Activated CD4-positive, alpha-beta T cell treated with anti-CD3 and anti-CD28 coated beads for 36 hours (primary cell): ENCODE data around the gene CNTROB. TPM values are rescaled to one million over a fixed set of nuclear protein-coding genes. Genes with fewer than 3 reads are reported as not detected.
A peak's percentile ranks its signal among the peaks of the same experiment; 100 is the strongest.

Source experiments
- ATAC-seq: fragments of 200-7000 bp; cut with Tn5 transposase; one replicate; pipeline ENCODE4 v1.10.0; 2021; ENCODE audit warnings: mild to moderate bottlenecking, moderate library complexity
- CTCF ChIA-PET: fragments of 350-600 bp; sonication (Branson Sonifier 250); formaldehyde crosslinking; loops from one replicate; lab custom pipeline; 2021; ENCODE audit warnings: antibody characterized with exemption; lab: Charles Lee
- POLR2A ChIA-PET: fragments of 350-600 bp; sonication (Branson Sonifier 250); formaldehyde crosslinking; loops from one replicate; lab custom pipeline; 2021; ENCODE audit warnings: antibody characterized with exemption, inconsistent platforms; lab: Charles Lee
- DNase-seq: peaks from one replicate; pipeline ENCODE4 v3.0.0-alpha.2; 2020
- H3K27ac Mint-ChIP-seq: one replicate; pipeline ENCODE4 v1.8.0; 2021; ENCODE audit warnings: mixed read lengths
- H3K27me3 Mint-ChIP-seq: one replicate; pipeline ENCODE4 v1.8.0; 2021; ENCODE audit warnings: mixed read lengths
- H3K36me3 Mint-ChIP-seq: one replicate; pipeline ENCODE4 v1.8.0; 2021; ENCODE audit warnings: low read depth, mixed read lengths
- H3K4me1 Mint-ChIP-seq: one replicate; pipeline ENCODE4 v1.8.0; 2021; ENCODE audit warnings: mixed read lengths
- H3K4me3 Mint-ChIP-seq: one replicate; pipeline ENCODE4 v1.8.0; 2021; ENCODE audit warnings: mild to moderate bottlenecking, moderate library complexity, mixed read lengths
- H3K9me3 Mint-ChIP-seq: one replicate; pipeline ENCODE4 v1.8.0; 2021; ENCODE audit warnings: low read depth, mixed read lengths
- intact Hi-C, 2 experiments: fragments of 100-400 bp; cut with DNase I in 1 of 2; cut with micrococcal nuclease in 1 of 2; formaldehyde crosslinking; loops; one replicate each; pipeline versions ENCODE4 v1.14.2 to v1.15.1; 2022 to 2024; cut with DNase I, micrococcal nuclease
- total RNA-seq, 2 experiments: library from RNA; stranded (reverse); gene quantifications; one replicate each; pipeline ENCODE4 v1.2.3, GENCODE V29; 2021

The CNTROB gene
- total RNA-seq, 2 experiments from 2014 or later = 53.0 to 80.5 TPM

- H3K27ac Mint-ChIP-seq = no peak overlapping the region
- ATAC-seq (no peak), DNase-seq (no peak)
- H3K4me3 Mint-ChIP-seq = no peak overlapping the region
- H3K9me3 Mint-ChIP-seq = no peaks in the 10 kb centered on the region
- no peaks in the 10 kb centered on the region for H3K36me3 Mint-ChIP-seq
- H3K27me3 Mint-ChIP-seq = peaks cover 4% of the 10 kb centered on the region
- H3K4me1 Mint-ChIP-seq = no peaks in the 10 kb centered on the region
- CTCF ChIA-PET = interaction anchor here (0.6 to 1.4 kb wide), 3 partner anchors 21 to 159 kb away, joined by 3 to 5 read pairs (median 3); no protein-coding TSS in a partner anchor
- intact Hi-C loops = no loop called here
- POLR2A ChIA-PET = no interaction called here
These were observed 27.7 kb downstream of the CNTROB start for GRCh38 chr17:7959503-7960253.

- Mint-ChIP-seq H3K9me3 (no peaks in the 10 kb centered on the region), H3K27ac (no peak overlapping the region), H3K4me3 (no peak overlapping the region), H3K4me1 (no peaks in the 10 kb centered on the region), H3K27me3 (peaks cover 4% of the 10 kb centered on the region), H3K36me3 (no peaks in the 10 kb centered on the region)
- ChIA-PET POLR2A (no interaction called here), CTCF (interaction anchor here (0.7 to 1.8 kb wide), 3 partner anchors 10 to 229 kb away, joined by 3 to 5 read pairs (median 3); no protein-coding TSS in a partner anchor)
- intact Hi-C loops = no loop called here
- no peak for DNase-seq
- ATAC-seq = no peak
These were observed 29.4 kb downstream of the CNTROB start for GRCh38 chr17:7961421-7961820.

- Mint-ChIP-seq H3K36me3 (no peaks in the 10 kb centered on the region), H3K4me3 (no peak overlapping the region), H3K27me3 (peaks cover 2% of the 10 kb centered on the region), H3K27ac (no peak overlapping the region), H3K4me1 (no peaks in the 10 kb centered on the region), H3K9me3 (no peaks in the 10 kb centered on the region)
- intact Hi-C loops = no loop called here
- POLR2A ChIA-PET = no interaction called here
- CTCF ChIA-PET = no interaction called here
- DNase-seq = no peak
- no peak for ATAC-seq
These were observed 35.7 kb downstream of the CNTROB start for GRCh38 chr17:7967751-7968150.

- DNase-seq (no peak), ATAC-seq (no peak)
- Mint-ChIP-seq H3K27ac (no peak overlapping the region), H3K4me3 (no peak overlapping the region), H3K36me3 (no peaks in the 10 kb centered on the region), H3K9me3 (peaks cover 3% of the 10 kb centered on the region), H3K4me1 (no peaks in the 10 kb centered on the region), H3K27me3 (peaks cover 2% of the 10 kb centered on the region)
- POLR2A ChIA-PET = no interaction called here
- CTCF ChIA-PET = no interaction called here
- intact Hi-C loops = no loop called here
These were observed 37.4 kb downstream of the CNTROB start for GRCh38 chr17:7969433-7969832.

GRCh38 chr17:7971651-7972050 lies 39.6 kb downstream of the CNTROB start:
- Mint-ChIP-seq H3K27ac (no peak overlapping the region), H3K36me3 (no peaks in the 10 kb centered on the region), H3K9me3 (peaks cover 15% of the 10 kb centered on the region), H3K27me3 (peaks cover 5% of the 10 kb centered on the region), H3K4me3 (no peak overlapping the region), H3K4me1 (no peaks in the 10 kb centered on the region)
- ATAC-seq = no peak
- ChIA-PET CTCF (interaction anchor here (0.6 to 2.6 kb wide), 7 partner anchors 11 to 147 kb away, joined by 3 to 12 read pairs (median 3); no protein-coding TSS in a partner anchor), POLR2A (no interaction called here)
- intact Hi-C loops = no loop called here
- DNase-seq = no peak

GRCh38 chr17:7972131-7972785 lies 40.3 kb downstream of the CNTROB start:
- POLR2A ChIA-PET = interaction anchor here (0.6 to 0.7 kb wide), 2 partner anchors 24 to 237 kb away, joined by 3 to 4 read pairs; no protein-coding TSS in a partner anchor
- DNase-seq (no peak), ATAC-seq (no peak)
- no peak overlapping the region for H3K4me3 Mint-ChIP-seq
- intact Hi-C loops = no loop called here
- H3K4me1 Mint-ChIP-seq = no peaks in the 10 kb centered on the region
- no peaks in the 10 kb centered on the region for H3K36me3 Mint-ChIP-seq
- H3K27me3 Mint-ChIP-seq = peaks cover 5% of the 10 kb centered on the region
- H3K9me3 Mint-ChIP-seq = peaks cover 15% of the 10 kb centered on the region
- CTCF ChIA-PET = interaction anchor here (0.7 to 2.6 kb wide), 7 partner anchors 11 to 107 kb away, joined by 3 to 12 read pairs (median 3); no protein-coding TSS in a partner anchor
- no peak overlapping the region for H3K27ac Mint-ChIP-seq

GRCh38 chr17:7974638-7975131 lies 42.7 kb downstream of the CNTROB start:
- Mint-ChIP-seq H3K27ac (no peak overlapping the region), H3K36me3 (no peaks in the 10 kb centered on the region), H3K9me3 (peaks cover 15% of the 10 kb centered on the region), H3K4me1 (peaks cover 3% of the 10 kb centered on the region), H3K27me3 (peaks cover 8% of the 10 kb centered on the region), H3K4me3 (no peak overlapping the region)
- intact Hi-C loops = no loop called here
- POLR2A ChIA-PET = no interaction called here
- CTCF ChIA-PET = interaction anchor here (0.6 to 1.5 kb wide), 4 partner anchors 9 to 57 kb away, joined by 3 to 4 read pairs (median 3); no protein-coding TSS in a partner anchor
- ATAC-seq (no peak), DNase-seq (no peak)

- ChIA-PET CTCF (no interaction called here), POLR2A (no interaction called here)
- peaks cover 15% of the 10 kb centered on the region for H3K9me3 Mint-ChIP-seq
- H3K4me3 Mint-ChIP-seq = no peak overlapping the region
- H3K27ac Mint-ChIP-seq = no peak overlapping the region
- intact Hi-C loops = no loop called here
- H3K36me3 Mint-ChIP-seq = no peaks in the 10 kb centered on the region
- peaks cover 9% of the 10 kb centered on the region for H3K27me3 Mint-ChIP-seq
- ATAC-seq = no peak
- DNase-seq = no peak
- peaks cover 3% of the 10 kb centered on the region for H3K4me1 Mint-ChIP-seq
These were observed 45.0 kb downstream of the CNTROB start for GRCh38 chr17:7977039-7977438.

- POLR2A ChIA-PET = no interaction called here
- intact Hi-C loops = no loop called here
- Mint-ChIP-seq H3K4me3 (no peak overlapping the region), H3K27ac (no peak overlapping the region), H3K9me3 (peaks cover 15% of the 10 kb centered on the region), H3K27me3 (peaks cover 9% of the 10 kb centered on the region), H3K36me3 (no peaks in the 10 kb centered on the region), H3K4me1 (peaks cover 3% of the 10 kb centered on the region)
- ATAC-seq (no peak), DNase-seq (no peak)
- CTCF ChIA-PET = interaction anchor here (0.5 to 1.1 kb wide), 2 partner anchors 19 to 80 kb away, joined by 3 read pairs; no protein-coding TSS in a partner anchor
These were observed 45.8 kb downstream of the CNTROB start for GRCh38 chr17:7977805-7978204.

- intact Hi-C loops = no loop called here
- peaks cover 3% of the 10 kb centered on the region for H3K4me1 Mint-ChIP-seq
- ChIA-PET POLR2A (no interaction called here), CTCF (interaction anchor here (0.7 to 1.6 kb wide), 3 partner anchors 59 to 163 kb away, joined by 3 to 4 read pairs (median 3); no protein-coding TSS in a partner anchor)
- ATAC-seq = peak; percentile 60
- H3K27ac Mint-ChIP-seq = no peak overlapping the region
- no peaks in the 10 kb centered on the region for H3K9me3 Mint-ChIP-seq
- H3K36me3 Mint-ChIP-seq = no peaks in the 10 kb centered on the region
- peaks cover 9% of the 10 kb centered on the region for H3K27me3 Mint-ChIP-seq
- no peak for DNase-seq
- H3K4me3 Mint-ChIP-seq = no peak overlapping the region
These were observed 50.2 kb downstream of the CNTROB start for GRCh38 chr17:7982173-7982572.

GRCh38 chr17:7982666-7983065 lies 50.7 kb downstream of the CNTROB start:
- H3K4me1 Mint-ChIP-seq = peaks cover 3% of the 10 kb centered on the region
- ChIA-PET POLR2A (no interaction called here), CTCF (interaction anchor here (0.7 to 2.2 kb wide), 3 partner anchors 30 to 164 kb away, joined by 3 to 7 read pairs (median 4); no protein-coding TSS in a partner anchor)
- no peak overlapping the region for H3K4me3 Mint-ChIP-seq
- DNase-seq (no peak), ATAC-seq (no peak)
- no peaks in the 10 kb centered on the region for H3K9me3 Mint-ChIP-seq
- intact Hi-C loops = no loop called here
- no peak overlapping the region for H3K27ac Mint-ChIP-seq
- H3K27me3 Mint-ChIP-seq = peaks cover 13% of the 10 kb centered on the region
- no peaks in the 10 kb centered on the region for H3K36me3 Mint-ChIP-seq
